ENCODE results near the gene MUS81. TPM values are rescaled to one million over a fixed set of nuclear protein-coding genes. Genes with fewer than 3 reads are reported as not detected.
A peak's percentile ranks its signal among the peaks of the same experiment; 100 is the strongest.

The MUS81 gene
- total and polyA plus RNA-seq, 2 of the 13 experiments (the other 11 are each of a cell fraction or from before 2014, with no cell fraction given), result 25.6 to 30.2 TPM

DNA sequence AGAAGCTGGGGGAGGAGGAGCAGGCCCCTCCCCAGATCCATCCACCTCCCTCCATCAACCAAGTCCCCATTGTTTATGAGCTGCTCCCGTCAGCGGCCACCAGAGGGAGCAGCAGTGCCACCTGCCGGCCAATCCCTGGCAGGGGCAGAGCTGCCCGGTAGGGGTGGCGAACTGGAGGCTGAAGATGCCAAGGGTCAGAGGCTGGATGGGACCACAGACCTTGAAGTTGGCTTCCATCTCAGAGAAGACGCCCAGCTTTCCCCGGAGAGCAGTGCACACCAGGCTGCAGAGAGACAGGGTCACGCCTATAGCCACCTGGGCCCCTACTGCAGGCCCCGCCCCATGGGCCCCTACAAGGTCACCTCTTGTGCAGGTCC is 24.5 kb downstream of the MUS81 start (continued):
- no peak for TF ChIP-seq ZNF431 (CRISPR knock-in tag; IDR thresholded peaks at IDR 0.05; ENCODE audit: borderline replicate concordance, low read depth)
- TF ChIP-seq, protein P1, sequence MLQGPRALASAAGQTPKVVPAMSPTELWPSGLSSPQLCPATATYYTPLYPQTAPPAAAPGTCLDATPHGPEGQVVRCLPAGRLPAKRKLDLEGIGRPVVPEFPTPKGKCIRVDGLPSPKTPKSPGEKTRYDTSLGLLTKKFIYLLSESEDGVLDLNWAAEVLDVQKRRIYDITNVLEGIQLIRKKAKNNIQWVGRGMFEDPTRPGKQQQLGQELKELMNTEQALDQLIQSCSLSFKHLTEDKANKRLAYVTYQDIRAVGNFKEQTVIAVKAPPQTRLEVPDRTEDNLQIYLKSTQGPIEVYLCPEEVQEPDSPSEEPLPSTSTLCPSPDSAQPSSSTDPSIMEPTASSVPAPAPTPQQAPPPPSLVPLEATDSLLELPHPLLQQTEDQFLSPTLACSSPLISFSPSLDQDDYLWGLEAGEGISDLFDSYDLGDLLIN (CRISPR knock-in tag; IDR thresholded peaks at IDR 0.05; ENCODE audit: borderline replicate concordance), result no peak
- TF ChIP-seq ZNF432 (CRISPR knock-in tag; IDR thresholded peaks at IDR 0.05; ENCODE audit: borderline replicate concordance), result no peak
- TF ChIP-seq PHF20 (CRISPR knock-in tag; IDR thresholded peaks at IDR 0.05), result no peak
- no peak for TF ChIP-seq SKI (IDR thresholded peaks at IDR 0.05; ENCODE audit: partially characterized antibody)
- TF ChIP-seq, protein P2, sequence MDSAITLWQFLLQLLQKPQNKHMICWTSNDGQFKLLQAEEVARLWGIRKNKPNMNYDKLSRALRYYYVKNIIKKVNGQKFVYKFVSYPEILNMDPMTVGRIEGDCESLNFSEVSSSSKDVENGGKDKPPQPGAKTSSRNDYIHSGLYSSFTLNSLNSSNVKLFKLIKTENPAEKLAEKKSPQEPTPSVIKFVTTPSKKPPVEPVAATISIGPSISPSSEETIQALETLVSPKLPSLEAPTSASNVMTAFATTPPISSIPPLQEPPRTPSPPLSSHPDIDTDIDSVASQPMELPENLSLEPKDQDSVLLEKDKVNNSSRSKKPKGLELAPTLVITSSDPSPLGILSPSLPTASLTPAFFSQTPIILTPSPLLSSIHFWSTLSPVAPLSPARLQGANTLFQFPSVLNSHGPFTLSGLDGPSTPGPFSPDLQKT (CRISPR knock-in tag; IDR thresholded peaks at IDR 0.05; ENCODE audit: borderline replicate concordance), result no peak
- TF ChIP-seq ZNF776 (CRISPR knock-in tag; IDR thresholded peaks at IDR 0.05), result no peak
- TF ChIP-seq ZFYVE20 (CRISPR knock-in tag; IDR thresholded peaks at IDR 0.05; ENCODE audit: borderline replicate concordance, low read depth), result no peak
- peak; percentile 41; the same call in 1 of the 2 replicates for TF ChIP-seq RFXAP (CRISPR knock-in tag; IDR thresholded peaks at IDR 0.05; ENCODE audit: borderline replicate concordance)
- TF ChIP-seq, protein P3, sequence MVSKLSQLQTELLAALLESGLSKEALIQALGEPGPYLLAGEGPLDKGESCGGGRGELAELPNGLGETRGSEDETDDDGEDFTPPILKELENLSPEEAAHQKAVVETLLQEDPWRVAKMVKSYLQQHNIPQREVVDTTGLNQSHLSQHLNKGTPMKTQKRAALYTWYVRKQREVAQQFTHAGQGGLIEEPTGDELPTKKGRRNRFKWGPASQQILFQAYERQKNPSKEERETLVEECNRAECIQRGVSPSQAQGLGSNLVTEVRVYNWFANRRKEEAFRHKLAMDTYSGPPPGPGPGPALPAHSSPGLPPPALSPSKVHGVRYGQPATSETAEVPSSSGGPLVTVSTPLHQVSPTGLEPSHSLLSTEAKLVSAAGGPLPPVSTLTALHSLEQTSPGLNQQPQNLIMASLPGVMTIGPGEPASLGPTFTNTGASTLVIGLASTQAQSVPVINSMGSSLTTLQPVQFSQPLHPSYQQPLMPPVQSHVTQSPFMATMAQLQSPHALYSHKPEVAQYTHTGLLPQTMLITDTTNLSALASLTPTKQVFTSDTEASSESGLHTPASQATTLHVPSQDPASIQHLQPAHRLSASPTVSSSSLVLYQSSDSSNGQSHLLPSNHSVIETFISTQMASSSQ (IDR thresholded peaks at IDR 0.05; ENCODE audit: low read depth), result no peak
- TF ChIP-seq, protein P3 (CRISPR knock-in tag; IDR thresholded peaks at IDR 0.05; ENCODE audit: borderline replicate concordance), result no peak
- TF ChIP-seq ZNF407 (CRISPR knock-in tag; IDR thresholded peaks at IDR 0.05; ENCODE audit: not compliant biosample characterization), result no peak
- TF ChIP-seq PCBP1 (IDR thresholded peaks at IDR 0.05; ENCODE audit: borderline replicate concordance, low read depth, low read length), result no peak
- no peak for TF ChIP-seq ZBTB7A (CRISPR knock-in tag; IDR thresholded peaks at IDR 0.05)
- no peak for TF ChIP-seq ZNF547 (CRISPR knock-in tag; IDR thresholded peaks at IDR 0.05)

All from HepG2 (cell line).